ENCODE data around the gene ZSWIM5.

ZSWIM5 gene

DNA sequence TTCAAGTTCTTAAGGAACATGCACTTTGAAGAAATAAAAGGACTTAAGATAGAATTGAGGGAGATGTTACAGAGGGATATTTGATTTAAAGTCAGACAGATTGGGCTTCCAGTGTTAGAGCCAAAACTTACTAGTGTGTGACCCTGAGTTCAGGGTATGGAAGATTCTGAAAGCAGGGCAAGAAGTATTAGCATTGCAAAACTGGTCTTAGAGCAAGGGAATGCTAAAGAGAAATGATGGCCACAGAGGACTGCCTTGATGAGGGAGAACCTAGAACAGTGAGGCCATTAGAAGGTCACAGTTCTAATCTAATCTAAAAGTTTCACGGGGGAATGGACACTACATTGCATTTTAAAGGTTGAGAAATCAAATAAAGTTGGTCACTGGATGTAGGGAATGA is 148.9 kb downstream of the ZSWIM5 start:
- no peak for TF ChIP-seq GATA3 (IDR thresholded peaks at IDR 0.05; ENCODE audit: low read depth, low read length)
- TF ChIP-seq GATA2 (IDR thresholded peaks at IDR 0.05; ENCODE audit: low read depth, low read length): no peak

DNA sequence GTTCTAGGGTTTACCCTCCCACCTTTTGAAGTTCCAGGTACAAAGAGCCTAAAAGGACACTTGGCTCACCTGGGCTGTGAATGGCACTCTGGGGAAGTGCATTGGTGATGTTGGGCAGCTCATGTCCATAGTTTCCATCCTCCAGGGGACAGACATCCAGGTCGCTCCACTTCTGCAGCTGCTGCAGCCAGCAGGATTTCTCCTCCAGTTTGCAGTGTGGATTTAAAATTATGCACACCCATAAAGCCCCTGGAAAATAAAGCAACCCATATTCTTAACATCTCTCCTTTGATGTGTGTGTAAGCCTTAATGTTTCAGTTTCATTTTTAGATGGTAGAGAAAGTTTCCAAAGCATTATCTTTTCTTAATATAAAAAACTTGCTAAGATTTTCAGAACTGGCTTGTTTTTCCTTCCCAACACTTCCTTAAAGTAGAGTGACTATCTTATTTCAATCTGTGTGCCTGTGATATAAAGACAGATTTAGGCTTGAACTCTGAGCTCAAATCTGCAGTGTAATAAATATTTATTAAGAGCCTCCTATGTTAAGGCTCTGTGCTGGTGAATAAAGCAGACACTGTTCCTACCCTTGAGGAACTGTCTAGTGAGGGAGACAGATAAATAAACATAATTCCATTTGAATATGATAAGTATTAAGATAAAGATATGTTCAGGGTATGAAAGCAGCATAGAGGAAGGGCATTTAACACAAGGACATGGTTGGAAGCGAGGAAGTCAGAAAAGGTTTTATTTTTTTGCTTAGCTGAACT is 155.2 kb downstream of the ZSWIM5 start:
- no peak for TF ChIP-seq GATA2 (IDR thresholded peaks at IDR 0.05; ENCODE audit: low read depth, low read length)
- no peak for TF ChIP-seq GATA3 (IDR thresholded peaks at IDR 0.05; ENCODE audit: low read depth, low read length)

DNA sequence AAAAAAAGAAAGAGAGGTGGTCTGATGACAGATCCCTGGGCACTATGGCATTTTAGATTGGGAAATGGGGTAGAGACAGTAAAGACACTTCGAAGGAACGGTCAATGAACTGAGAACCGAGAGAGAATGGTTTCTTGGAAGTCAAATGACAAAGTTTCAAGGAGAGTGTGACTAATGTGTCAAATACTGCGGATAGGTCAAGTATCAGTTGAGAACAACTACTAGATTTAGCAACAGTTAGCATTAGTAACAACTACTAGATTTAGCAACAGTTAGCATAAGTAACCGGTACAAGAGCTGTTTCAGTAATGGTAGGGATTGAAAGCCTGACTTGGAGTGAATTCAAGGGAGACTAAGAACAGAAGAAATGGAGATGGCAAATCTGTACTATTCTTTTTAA is 159.4 kb downstream of the ZSWIM5 start:
- no peak for TF ChIP-seq GATA2 (IDR thresholded peaks at IDR 0.05; ENCODE audit: low read depth, low read length)
- TF ChIP-seq GATA3 (IDR thresholded peaks at IDR 0.05; ENCODE audit: low read depth, low read length): no peak

DNA sequence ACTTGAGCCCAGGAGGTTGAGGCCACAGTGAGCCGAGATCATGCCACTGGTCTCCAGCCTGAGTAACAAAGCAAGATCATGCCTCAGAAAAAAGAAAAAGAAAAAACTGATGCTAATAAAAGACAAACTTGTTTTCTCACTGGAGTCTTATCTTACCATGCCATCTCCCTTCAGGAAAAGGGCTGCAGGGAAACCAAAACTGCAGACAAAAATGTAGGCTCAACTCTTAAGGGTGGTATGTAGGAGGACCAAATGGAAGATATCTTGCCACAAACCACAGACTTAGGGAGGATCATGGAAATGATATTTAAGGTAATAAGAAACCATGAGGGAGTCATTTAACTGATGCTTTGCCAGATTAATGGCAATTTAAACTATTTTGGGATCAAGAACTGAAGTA is 161.5 kb downstream of the ZSWIM5 start:
- no peak for TF ChIP-seq GATA2 (IDR thresholded peaks at IDR 0.05; ENCODE audit: low read depth, low read length)
- TF ChIP-seq GATA3 (IDR thresholded peaks at IDR 0.05; ENCODE audit: low read depth, low read length): no peak

DNA sequence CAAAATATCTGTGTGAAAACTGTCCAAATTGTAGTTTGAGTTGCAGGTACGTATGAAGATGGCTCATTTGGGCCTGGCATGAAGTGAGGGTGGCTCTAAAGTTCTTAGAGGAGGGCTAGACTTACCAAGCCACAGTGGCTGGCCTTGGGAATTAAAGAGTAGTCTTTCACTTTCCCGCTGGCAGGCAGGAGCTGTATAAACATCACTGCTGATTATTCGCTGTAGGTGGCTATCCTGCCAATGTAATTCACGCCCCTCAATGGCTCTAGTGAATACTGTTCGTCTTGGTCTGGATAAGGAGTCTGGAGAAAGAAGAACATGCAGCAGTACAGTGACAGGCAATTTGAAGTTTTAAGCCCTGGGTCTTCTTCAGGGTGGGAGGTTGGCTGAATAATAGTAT is 163.3 kb downstream of the ZSWIM5 start:
- TF ChIP-seq GATA2 (IDR thresholded peaks at IDR 0.05; ENCODE audit: low read depth, low read length) (no peak), GATA3 (IDR thresholded peaks at IDR 0.05; ENCODE audit: low read depth, low read length) (no peak)

DNA sequence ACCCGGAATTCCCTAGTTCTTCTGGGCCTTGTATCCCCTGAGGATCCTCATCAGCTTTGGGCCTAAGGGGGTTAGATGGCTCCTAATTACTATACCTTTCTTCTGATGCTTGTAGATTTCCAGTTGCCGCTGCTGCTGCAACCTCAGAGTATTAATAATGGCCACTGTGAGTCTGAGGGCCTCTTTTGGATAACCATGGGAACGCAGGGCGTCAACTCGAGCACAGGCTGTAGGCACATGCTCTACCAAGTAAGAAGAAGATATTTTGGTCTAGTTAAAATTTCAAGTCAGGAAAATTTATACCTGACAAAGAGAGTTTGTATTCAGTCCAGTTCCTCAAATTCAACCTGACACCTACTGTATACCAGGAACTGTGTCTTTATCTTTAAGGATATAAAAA is 166.1 kb downstream of the ZSWIM5 start:
- TF ChIP-seq GATA3 (IDR thresholded peaks at IDR 0.05; ENCODE audit: low read depth, low read length) (no peak), GATA2 (IDR thresholded peaks at IDR 0.05; ENCODE audit: low read depth, low read length) (no peak)

DNA sequence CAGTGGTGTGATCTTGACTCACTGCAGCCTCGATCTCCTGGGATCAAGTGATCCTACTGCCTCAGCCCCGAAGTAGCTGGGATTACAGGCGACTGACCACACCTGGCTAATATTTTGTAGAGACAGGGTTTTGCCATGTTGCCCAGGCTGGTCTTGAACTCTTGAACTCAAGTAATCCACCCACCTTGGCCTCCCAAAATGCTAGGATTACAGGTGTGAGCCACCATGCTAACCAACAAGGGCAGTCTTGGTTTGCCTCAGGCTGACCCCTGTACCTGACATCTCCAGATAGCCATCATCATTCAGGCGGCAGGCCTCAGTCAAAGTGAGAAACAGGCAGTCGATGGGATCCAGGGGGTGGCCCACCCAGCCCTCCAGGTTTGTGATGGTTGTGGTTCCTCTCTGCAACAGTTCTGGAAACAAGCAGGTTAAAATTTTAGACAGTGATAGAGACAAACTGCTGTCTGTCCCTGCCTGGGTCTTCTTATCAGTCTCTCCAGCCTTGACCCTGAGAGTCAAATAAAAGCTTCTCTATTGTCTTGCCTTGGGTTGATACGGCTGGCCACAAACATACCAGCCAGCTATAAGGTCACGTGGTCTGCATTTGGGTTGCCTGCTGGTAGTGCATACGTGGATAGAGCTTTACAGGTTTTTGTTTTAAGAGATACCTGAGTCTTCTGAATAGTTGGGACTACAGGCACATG is 167.6 kb downstream of the ZSWIM5 start:
- TF ChIP-seq GATA2 (IDR thresholded peaks at IDR 0.05; ENCODE audit: low read depth, low read length) (no peak), GATA3 (IDR thresholded peaks at IDR 0.05; ENCODE audit: low read depth, low read length) (no peak)

DNA sequence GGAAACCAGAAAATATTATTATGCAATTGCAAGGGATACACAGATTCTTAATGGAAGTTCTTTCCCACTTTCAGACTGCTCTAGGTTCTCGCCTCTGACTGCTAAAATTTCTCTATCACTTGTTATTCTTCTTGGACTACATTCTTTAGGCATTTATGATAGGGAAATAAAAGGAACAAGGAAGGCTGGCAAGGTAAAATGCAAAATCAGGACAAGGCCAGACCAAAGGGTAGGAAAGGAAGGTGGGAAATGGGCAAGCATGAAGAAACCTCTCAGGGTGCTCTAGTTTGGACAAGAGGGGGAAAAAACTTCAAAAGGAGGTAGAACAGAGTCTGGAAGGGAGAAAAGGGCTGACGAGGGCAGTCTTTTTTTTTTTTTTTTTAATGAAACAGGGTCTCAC is 168.2 kb downstream of the ZSWIM5 start:
- TF ChIP-seq GATA3 (IDR thresholded peaks at IDR 0.05; ENCODE audit: low read depth, low read length) (no peak), GATA2 (IDR thresholded peaks at IDR 0.05; ENCODE audit: low read depth, low read length) (no peak)

DNA sequence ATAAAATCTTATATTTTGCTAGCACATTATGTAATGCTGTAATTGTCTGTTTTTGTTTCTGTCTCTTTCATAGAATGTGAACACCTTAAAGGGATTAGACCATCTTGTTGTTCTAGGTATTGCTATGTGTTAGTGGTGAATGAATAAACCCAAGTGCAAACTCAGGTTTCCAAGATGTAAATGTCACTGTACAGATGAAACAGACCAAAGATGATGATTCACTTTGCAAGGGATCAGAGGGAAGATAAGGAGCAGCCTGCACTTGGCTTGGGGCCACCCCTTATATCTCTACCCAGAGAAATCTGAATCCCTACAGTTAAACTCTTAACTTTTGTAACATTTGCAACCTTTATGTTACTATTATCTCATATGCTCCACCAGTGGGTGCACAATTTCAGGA is 168.9 kb downstream of the ZSWIM5 start:
- TF ChIP-seq GATA2 (IDR thresholded peaks at IDR 0.05; ENCODE audit: low read depth, low read length) (no peak; the same call in 1 of the 2 replicates), GATA3 (IDR thresholded peaks at IDR 0.05; ENCODE audit: low read depth, low read length) (no peak)

DNA sequence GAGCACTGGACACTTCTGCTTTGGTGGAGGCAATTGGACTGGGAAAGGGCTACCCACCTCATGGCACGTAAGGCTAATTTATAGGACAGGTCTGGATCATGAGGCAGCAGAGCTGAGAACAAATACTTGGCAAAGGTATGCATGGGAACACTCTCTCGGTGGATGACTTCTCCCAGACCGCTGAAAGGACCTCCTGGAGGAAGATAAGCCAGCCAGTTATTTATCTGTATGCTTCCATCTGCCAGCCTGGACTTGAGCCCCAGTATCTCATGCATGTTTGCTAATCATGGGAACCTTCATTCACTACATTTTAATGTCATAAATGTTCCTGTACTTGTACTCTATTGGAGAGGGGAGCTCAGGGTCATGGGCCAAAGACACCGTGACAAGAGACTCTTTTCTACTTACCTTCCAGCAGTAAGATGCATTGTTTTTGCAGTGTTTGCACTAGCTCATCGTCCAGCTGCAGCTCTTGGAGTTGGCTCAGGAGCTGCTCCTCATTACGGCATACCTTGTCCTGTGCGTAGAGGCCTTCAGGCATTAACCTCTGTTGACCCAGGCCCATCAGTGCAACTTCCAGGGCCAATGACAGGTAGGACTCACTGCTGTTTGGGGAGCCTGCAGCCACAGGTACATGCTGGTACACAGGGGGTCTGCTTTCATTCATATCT is 170.6 kb downstream of the ZSWIM5 start:
- TF ChIP-seq GATA2 (IDR thresholded peaks at IDR 0.05; ENCODE audit: low read depth, low read length): no peak
- no peak for TF ChIP-seq GATA3 (IDR thresholded peaks at IDR 0.05; ENCODE audit: low read depth, low read length)

DNA sequence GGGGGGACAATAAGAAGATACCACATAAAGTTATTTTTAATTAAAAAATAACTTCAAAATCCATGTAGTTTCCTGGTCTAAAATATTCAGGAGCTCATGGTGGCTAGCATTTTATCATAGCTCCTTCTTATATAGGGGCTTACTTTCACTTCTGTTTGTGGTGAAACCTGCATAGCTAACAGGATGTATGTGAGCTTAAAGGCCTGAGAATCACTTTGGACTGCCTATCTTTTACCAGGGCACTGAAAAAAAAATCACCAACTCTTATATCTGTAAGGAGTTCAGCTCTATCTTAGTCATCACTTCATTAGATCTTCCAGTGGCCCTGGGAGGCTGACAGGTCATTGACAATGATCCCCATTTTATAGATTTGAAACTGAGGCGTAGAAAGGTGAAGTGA is 173.0 kb downstream of the ZSWIM5 start:
- TF ChIP-seq GATA2 (IDR thresholded peaks at IDR 0.05; ENCODE audit: low read depth, low read length): no peak

DNA sequence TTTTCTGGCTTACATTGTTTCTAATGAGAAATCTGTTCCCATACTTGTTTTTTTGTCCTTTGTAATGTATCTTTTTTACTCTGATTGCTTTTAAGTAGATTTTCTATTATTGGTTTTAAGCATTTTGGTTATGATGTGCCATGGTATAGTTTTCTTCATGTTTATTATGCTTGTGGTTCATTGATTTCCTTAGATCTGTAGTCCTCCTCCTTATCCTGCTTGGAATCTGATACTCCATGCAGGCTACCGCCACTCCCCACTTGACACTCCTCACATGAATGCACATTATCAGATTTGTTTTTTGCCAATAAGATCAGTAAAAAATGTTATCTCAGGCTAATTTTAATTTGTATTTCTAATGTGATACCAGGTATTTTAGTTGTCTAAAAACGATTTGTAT is 173.6 kb downstream of the ZSWIM5 start:
- no peak for TF ChIP-seq GATA3 (IDR thresholded peaks at IDR 0.05; ENCODE audit: low read depth, low read length)
- no peak for TF ChIP-seq GATA2 (IDR thresholded peaks at IDR 0.05; ENCODE audit: low read depth, low read length)

DNA sequence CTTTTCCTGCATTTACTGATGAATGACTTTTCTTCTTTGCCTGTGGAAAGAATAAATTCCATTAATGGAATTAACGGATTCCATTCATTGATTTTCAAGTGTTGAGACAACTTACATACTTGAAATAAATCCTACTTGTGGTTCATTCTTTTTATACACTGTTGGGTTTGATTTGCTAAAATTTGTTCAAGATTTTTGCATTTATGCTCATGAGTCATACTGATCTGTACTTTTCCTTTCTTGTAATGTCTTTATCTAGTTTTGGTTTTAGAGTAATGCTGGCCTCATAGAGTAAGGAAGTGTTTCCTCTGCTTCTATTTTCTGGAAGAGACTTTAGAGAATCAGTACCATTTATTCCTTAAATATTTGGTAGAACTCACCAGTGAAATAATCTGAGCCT is 180.0 kb downstream of the ZSWIM5 start:
- TF ChIP-seq GATA3 (IDR thresholded peaks at IDR 0.05; ENCODE audit: low read depth, low read length) (no peak), GATA2 (IDR thresholded peaks at IDR 0.05; ENCODE audit: low read depth, low read length) (no peak)

DNA sequence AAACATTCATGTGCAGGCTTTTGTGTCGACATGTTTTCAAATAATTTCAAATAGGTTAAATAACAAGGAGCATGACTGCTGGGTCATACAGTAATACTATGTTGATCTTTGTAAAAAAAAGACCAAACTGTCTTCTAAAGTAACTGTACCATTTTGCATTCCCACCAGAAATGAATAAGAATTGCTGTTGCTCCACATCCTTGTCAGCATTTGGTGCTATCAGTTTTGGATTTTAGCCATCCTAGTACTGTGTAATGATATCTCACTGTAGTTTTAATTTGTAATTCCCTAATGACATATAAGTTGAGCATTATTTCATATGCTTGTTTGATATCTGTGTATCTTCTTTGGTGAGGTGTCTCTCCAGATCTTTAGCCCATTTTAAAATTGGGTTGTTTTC is 182.7 kb downstream of the ZSWIM5 start:
- TF ChIP-seq GATA3 (IDR thresholded peaks at IDR 0.05; ENCODE audit: low read depth, low read length) (no peak), GATA2 (IDR thresholded peaks at IDR 0.05; ENCODE audit: low read depth, low read length) (no peak)

Data from SH-SY5Y (cell line).